Thyroid gland (tissue), 4 donors: ENCODE data around the gene MAPK1.

Experiments used
- CTCF ChIP-seq, 6 experiments: fragments of 200-600 bp in 3 of 6; fragments of 450-650 bp in 3 of 6; sonication (generic) in 3 of 6; IDR thresholded peaks; one replicate each; pipeline ENCODE4 v1.5.1; 2016 to 2019; ENCODE audit warnings: antibody characterized with exemption in 6 of 6, mild to moderate bottlenecking in 2 of 6, inconsistent platforms in 1 of 6, moderate library complexity in 1 of 6
- POLR2A ChIP-seq, 2 donors: fragments of 450-650 bp; IDR thresholded peaks; one replicate each; pipeline ENCODE4 v1.6.1; 2017; ENCODE audit warnings: antibody characterized with exemption in 2 of 2, mild to moderate bottlenecking in 2 of 2, moderate library complexity in 1 of 2

GRCh38 chr22:21811982-21812381 is 55.5 kb downstream of the MAPK1 start:
- TF ChIP-seq CTCF (IDR thresholded peaks at IDR 0.05) (no peak), POLR2A (IDR thresholded peaks at IDR 0.05) (no peak)
